NCI-H524 (cell line): ENCODE data around the gene COL4A3.

Experiments
- DNase-seq, 2 experiments: peaks; one replicate each; lab custom pipeline; 2025; lab: John Stamatoyannopoulos, UW

COL4A3 gene

GRCh38 chr2:227163998-227164762, at the start of gene COL4A3, which contains the start of gene COL4A4:
COL4A3 (plus strand) TSS chr2:227164624; CDS start chr2:227164727, 103 bp downstream.
COL4A4 (minus strand) TSS chr2:227164205; CDS start chr2:227147483, 16,722 bp downstream.
- peak; percentile 29 to 59 for DNase-seq

DNA sequence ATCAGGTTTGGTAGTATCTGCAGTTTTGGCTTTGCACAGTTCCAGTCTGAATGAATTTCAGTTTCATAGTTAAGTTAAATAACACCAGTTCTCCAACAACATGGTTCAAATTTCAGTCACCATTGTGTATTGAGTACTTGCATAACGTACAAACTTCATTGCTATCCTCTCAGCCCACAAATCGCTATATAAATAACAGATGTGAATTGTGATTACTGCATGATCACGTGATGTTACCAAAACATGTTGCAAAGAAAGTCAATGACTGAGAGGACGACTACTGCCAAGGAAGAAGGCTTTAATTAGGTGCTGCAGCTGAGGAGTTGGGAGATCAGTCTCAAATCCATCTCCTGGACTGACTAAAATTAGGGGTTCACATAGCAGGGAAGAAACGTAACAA, 48.7 kb upstream of the COL4A3 start:
- DNase-seq, result peak in 1 of 2 experiments; percentile 29

- no peak for DNase-seq
Observed at GRCh38 chr2:227117027-227117426, 47.4 kb upstream of the COL4A3 start.

- DNase-seq, result no peak
Observed at GRCh38 chr2:227117852-227118251, 46.6 kb upstream of the COL4A3 start.

DNA sequence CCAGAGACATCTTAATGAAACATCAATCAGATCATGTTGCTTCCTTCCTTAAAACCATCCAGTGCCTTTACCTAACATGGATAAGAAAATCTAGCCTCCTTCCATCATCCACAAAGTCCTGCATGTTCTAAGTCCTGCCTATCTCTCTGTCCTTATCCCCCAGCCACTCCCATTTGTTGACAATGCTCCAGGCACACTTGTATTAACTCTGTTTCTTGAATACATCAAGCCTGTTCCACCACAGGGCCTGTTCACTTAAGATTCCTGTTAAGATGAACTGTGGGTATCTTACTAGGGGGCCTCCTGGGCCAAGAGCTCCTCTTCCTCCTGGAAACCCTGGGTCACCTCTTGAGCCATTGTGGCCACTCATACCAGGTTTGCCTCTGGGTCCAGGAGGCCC, 46.1 kb upstream of the COL4A3 start:
- DNase-seq, result no peak

- no peak for DNase-seq
Observed at GRCh38 chr2:227123697-227124096, 40.7 kb upstream of the COL4A3 start.

DNA sequence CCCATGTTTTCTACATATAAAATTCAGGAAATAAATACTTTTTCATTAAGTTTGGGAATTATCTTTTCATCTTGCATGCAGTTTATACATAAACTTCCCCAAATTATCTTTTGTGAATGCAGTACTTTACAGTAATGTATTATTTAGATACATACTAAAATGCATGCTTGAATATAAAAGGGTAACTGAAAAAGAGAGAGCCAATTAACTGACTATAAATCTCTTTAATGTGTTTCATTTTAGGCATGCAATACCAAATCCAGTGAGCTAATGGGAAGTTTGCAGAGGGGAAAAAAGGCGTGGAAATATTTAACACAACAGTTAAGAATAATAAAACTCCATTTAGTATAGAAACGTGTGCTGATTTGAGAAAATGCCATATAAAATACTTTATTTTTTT, 39.6 kb upstream of the COL4A3 start:
- no peak for DNase-seq

- peak in 1 of 2 experiments; percentile 9 for DNase-seq
Observed at GRCh38 chr2:227125506-227125905, 38.9 kb upstream of the COL4A3 start.

DNA sequence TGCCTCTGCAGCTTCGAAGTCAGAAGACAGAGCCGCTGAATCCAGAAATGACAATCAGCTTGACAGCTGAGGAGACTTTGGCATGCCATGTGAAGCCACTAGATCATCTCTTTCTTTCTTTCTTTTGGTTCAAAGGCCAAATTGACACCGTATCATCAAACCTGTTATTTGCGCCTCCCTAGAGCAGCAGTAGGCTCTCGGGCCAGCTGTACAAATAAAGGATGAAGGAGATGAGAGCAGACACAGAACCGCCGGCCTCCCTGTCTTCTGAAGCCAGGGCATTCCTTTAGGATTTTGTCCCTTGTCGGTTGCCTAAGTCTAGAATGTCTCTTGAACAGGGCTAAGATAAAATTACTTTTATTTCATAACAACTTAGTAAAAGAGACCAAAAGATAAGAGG, 37.2 kb upstream of the COL4A3 start:
- no peak for DNase-seq

GRCh38 chr2:227130636-227131035, 33.8 kb upstream of the COL4A3 start:
- DNase-seq, result no peak

DNA sequence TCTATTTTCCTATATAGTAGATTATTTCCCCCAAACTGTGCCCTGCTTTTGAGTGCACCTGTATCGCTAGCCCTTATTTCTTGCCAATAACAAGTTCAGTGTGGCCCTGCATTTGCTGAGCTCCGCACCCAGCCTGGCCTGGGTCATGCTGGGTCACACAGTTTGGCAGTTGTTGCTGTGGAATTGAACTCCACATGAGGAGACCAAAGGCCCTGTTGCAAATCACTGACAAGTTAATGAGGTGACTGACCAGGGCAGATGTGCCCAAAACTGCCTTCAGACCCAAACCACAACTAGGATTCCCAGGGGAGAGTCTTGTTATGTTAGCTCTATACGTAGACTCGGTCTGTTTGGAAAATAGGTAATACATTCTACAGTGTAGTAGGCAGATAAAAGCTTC, 31.4 kb upstream of the COL4A3 start:
- no peak for DNase-seq

DNA sequence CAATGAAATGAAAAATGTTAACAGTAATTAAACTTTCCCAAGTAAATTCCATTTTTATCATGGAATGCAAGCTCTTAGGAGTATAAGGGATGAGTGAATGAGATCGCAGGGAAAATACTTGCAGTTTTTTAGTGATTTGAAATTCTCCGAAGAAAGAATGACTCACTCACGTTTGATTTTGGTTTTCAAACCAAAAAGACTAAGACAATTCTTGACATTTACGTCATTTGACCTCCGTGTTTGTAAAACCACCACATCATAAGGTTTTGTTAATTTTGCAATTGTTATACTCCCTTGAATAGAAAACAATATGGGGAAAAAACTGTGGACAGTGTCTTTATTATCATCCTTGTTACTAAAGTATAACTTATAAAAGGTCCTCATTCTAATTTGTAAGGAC, 29.8 kb upstream of the COL4A3 start:
- DNase-seq, result no peak

GRCh38 chr2:227141301-227141700, 23.1 kb upstream of the COL4A3 start:
- DNase-seq, result no peak

DNA sequence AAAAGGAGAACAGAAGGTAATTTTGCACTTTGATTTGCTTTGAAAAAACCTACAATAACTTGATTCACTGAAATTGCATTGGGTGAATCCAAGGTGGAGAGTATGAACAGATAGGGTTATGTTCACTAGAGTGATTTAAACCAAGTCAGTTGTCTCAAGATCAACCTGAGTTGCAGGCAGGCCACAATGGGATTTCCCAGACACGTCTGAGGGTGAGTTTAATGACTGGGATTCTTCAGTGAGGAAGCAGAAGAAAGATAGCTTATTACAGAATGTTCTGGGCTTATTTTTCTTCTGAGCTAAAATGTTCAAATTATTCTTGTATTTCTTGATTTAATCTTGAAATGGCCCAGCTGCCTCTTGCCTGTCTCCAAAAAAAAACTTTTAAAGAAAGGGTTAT, 20.5 kb upstream of the COL4A3 start:
- DNase-seq, result no peak

DNA sequence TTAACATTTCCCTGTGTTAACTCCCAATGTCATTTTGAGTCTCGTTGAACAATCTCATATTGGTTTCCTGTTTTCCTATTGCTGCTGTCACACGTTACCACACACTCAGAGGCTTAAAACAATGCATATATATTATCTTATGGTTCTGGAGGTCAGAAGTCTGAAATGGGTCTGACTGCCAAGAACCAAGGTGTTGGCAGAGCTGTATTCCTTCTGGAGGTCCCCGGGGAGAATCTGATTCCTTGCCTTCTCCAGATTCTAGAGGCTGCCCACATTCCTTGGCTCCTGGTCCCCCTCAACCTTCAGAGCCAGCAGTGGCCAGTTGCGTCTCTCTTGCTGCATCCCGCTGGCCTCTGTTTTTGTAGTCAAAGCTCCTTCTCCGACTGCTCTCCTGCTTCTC, 18.0 kb upstream of the COL4A3 start:
- no peak for DNase-seq

DNA sequence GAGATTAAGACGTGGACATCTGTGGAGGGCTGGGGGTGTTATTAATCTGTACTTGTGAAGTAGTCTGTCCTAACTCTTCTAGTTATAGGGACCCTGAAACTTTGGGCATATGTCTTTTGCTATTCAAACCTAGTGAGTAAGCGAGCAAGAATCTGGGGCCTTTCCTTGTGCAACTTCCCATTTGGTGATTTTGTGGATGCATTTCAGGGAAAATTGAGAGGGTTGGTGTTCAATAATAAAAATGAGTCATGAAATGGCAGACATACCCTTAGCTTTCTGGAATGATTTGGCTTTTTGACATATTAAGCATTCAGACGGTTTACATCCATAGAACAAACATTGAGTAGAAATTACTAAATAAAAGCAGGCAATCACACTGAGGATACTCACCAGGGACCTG, 17.4 kb upstream of the COL4A3 start:
- peak in 1 of 2 experiments; percentile 58 for DNase-seq

DNA sequence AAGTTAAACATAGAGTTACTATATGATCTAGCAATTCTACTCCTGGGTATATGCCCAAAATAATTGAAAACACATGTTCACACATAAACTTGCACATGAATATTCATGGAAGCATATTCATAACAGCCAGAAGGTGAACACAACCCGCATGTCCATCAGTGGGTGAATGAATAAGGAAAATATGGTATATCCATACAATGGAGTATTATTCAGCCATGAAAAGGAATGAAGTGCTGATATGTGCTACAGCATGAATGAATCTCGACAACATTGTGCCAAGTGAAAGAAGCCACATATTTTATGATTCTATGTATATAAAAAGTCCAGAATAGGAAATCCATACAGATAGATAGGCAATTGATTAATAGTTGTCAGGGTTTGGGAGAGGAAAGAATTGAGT, 16.3 kb upstream of the COL4A3 start:
- DNase-seq, result no peak

DNA sequence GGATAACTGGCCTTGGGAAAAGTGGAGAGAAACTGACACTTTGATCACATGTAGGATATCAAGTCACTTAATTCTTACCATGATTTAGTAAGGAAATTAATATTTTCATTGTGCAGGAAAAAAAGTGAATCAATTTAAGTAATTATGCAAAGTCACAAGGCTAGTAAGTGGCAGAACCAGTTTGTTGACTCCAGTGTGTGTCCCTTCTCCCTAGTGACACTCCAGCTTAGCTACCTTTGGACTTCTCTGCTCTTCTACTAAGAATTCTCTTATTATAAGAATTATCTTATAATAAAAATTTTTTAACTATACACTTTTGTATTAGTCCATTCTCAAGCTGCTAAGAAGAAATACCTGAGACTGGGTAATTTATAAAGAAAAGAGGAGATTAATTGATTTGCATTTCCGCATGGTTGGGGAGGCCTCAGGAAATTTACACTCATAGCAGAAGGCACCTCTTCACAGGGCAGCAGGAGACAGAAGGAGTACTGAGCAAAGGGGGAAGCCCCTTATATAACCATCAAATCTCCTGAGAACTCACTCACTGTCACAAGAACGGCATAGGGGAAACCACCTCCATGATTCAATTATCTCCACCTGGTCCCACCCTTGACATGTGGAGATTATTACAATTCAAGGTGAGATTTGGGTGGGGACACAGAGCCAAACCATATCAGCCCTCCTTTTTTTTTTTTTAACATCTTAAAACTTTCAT, 14.0 kb upstream of the COL4A3 start:
- DNase-seq, result no peak

GRCh38 chr2:227152093-227152766, 12.2 kb upstream of the COL4A3 start:
- no peak for DNase-seq

- DNase-seq, result no peak
Observed at GRCh38 chr2:227153307-227153706, 11.1 kb upstream of the COL4A3 start.

GRCh38 chr2:227153758-227154486, 10.5 kb upstream of the COL4A3 start:
- DNase-seq, result no peak
